Tibial artery (tissue), 4 donors: ENCODE data around the gene SLC39A11.
"Not testable (repeated sequence)": the region's sequence is repeated elsewhere in the genome, so short reads cannot be mapped to it uniquely, and the experiment has no call there.

ENCODE experiments used
- DNase-seq, 2 donors: peaks; one replicate each; pipeline ENCODE4 v3.0.0-alpha.2; 2019
- H3K27ac ChIP-seq, 2 donors: fragments of 200-600 bp; sonication (generic) in 1 of 2; 1 replicate in 1 of 2; 2 replicates in 1 of 2; pipeline ENCODE4 v1.5.1; 2018 to 2019; ENCODE audit warnings: mild to moderate bottlenecking in 1 of 2
- H3K27me3 ChIP-seq, 2 donors: fragments of 200-600 bp; sonication (generic) in 1 of 2; one replicate each; pipeline versions ENCODE4 v1.5.1 to v1.6.0; 2016 to 2019
- H3K36me3 ChIP-seq, 3 donors: fragments of 200-600 bp; sonication (generic) in 2 of 3; one replicate each; pipeline ENCODE4 v1.5.1; 2016 to 2019; ENCODE audit warnings: mild to moderate bottlenecking in 2 of 3
- H3K4me1 ChIP-seq, 4 donors: fragments of 200-600 bp; sonication (generic) in 2 of 4; 1 replicate in 3 of 4; 2 replicates in 1 of 4; pipeline ENCODE4 v1.5.1; 2016 to 2019
- H3K4me3 ChIP-seq, 2 donors: fragments of 200-600 bp; sonication (generic) in 1 of 2; 1 replicate in 1 of 2; 2 replicates in 1 of 2; pipeline ENCODE4 v1.5.1; 2018 to 2019; ENCODE audit warnings: mild to moderate bottlenecking in 2 of 2
- H3K9me3 ChIP-seq, 3 donors: fragments of 200-600 bp; sonication (generic) in 1 of 3; one replicate each; pipeline ENCODE4 v1.5.1; 2016 to 2019
- CTCF ChIP-seq, 2 experiments: fragments of 200-600 bp in 1 of 2; fragments of 450-650 bp in 1 of 2; IDR thresholded peaks; one replicate each; pipeline ENCODE4 v1.5.1; 2017 to 2019; ENCODE audit warnings: antibody characterized with exemption in 2 of 2, mild to moderate bottlenecking in 1 of 2, moderate library complexity in 1 of 2
- intact Hi-C: fragments of 100-400 bp; cut with DNase I; formaldehyde crosslinking; loops from one replicate; pipeline ENCODE4 v1.15.0; 2023; ENCODE audit warnings: low total_unique reads

SLC39A11 gene

GRCh38 chr17:72833128-72833765 is 259.2 kb downstream of the SLC39A11 start:
- no peak overlapping the region for H3K27ac ChIP-seq
- intact Hi-C loops, result no loop called here
- no peak overlapping the region for H3K4me3 ChIP-seq
- TF ChIP-seq CTCF (IDR thresholded peaks at IDR 0.05), result no peak
- no peaks in the 10 kb centered on the region for H3K4me1 ChIP-seq
- peaks cover 0 to 14% (median 10%) of the 10 kb centered on the region in 3 donors for H3K36me3 ChIP-seq
- no peaks in the 10 kb centered on the region for H3K9me3 ChIP-seq
- H3K27me3 ChIP-seq, result no peaks in the 10 kb centered on the region
- DNase-seq, result no peak

- H3K27ac ChIP-seq, result no peak overlapping the region
- peaks cover 0 to 19% (median 10%) of the 10 kb centered on the region in 3 donors for H3K36me3 ChIP-seq
- intact Hi-C loops, result no loop called here
- H3K4me1 ChIP-seq, result no peaks in the 10 kb centered on the region
- H3K9me3 ChIP-seq, result no peaks in the 10 kb centered on the region
- no peak overlapping the region for H3K4me3 ChIP-seq
- DNase-seq, result no peak
- no peaks in the 10 kb centered on the region for H3K27me3 ChIP-seq
- TF ChIP-seq CTCF (IDR thresholded peaks at IDR 0.05), result no peak
Observed at GRCh38 chr17:72832306-72832705, 260.2 kb downstream of the SLC39A11 start.

GRCh38 chr17:72829883-72830282 is 262.6 kb downstream of the SLC39A11 start:
- no peaks in the 10 kb centered on the region for H3K4me1 ChIP-seq
- H3K27me3 ChIP-seq, result no peaks in the 10 kb centered on the region
- H3K36me3 ChIP-seq, result peaks cover 6 to 18% (median 12%) of the 10 kb centered on the region in 3 donors
- TF ChIP-seq CTCF (IDR thresholded peaks at IDR 0.05), result no peak
- H3K4me3 ChIP-seq, result no peak overlapping the region
- peaks cover 0 to 14% (median 5%) of the 10 kb centered on the region in 3 donors for H3K9me3 ChIP-seq
- no peak overlapping the region for H3K27ac ChIP-seq
- DNase-seq, result no peak
- intact Hi-C loops, result no loop called here

GRCh38 chr17:72826602-72827001 is 265.9 kb downstream of the SLC39A11 start:
- no peak for DNase-seq
- Histone ChIP-seq H3K4me3 (no peak overlapping the region), H3K27ac (no peak overlapping the region), H3K27me3 (no peaks in the 10 kb centered on the region), H3K4me1 (no peaks in the 10 kb centered on the region), H3K9me3 (peaks cover 0 to 20% (median 7%) of the 10 kb centered on the region in 3 donors), H3K36me3 (peaks cover 6 to 38% (median 27%) of the 10 kb centered on the region in 3 donors)
- intact Hi-C loops, result no loop called here
- TF ChIP-seq CTCF (IDR thresholded peaks at IDR 0.05), result no peak

GRCh38 chr17:72826059-72826458 is 266.4 kb downstream of the SLC39A11 start:
- Histone ChIP-seq H3K9me3 (peaks cover 0 to 20% (median 7%) of the 10 kb centered on the region in 3 donors), H3K36me3 (peaks cover 6 to 40% (median 27%) of the 10 kb centered on the region in 3 donors)
- H3K27ac ChIP-seq, H3K4me3 ChIP-seq, H3K4me1 ChIP-seq, H3K27me3 ChIP-seq, DNase-seq, intact Hi-C loops: not testable (repeated sequence)

GRCh38 chr17:72825218-72825617 is 267.3 kb downstream of the SLC39A11 start:
- Histone ChIP-seq H3K4me1 (no peaks in the 10 kb centered on the region), H3K27me3 (no peaks in the 10 kb centered on the region), H3K27ac (no peak overlapping the region), H3K36me3 (peaks cover 6 to 40% (median 27%) of the 10 kb centered on the region in 3 donors), H3K4me3 (no peak overlapping the region), H3K9me3 (peaks cover 0 to 20% (median 7%) of the 10 kb centered on the region in 3 donors)
- no peak for TF ChIP-seq CTCF (IDR thresholded peaks at IDR 0.05)
- DNase-seq, result no peak
- intact Hi-C loops, result no loop called here

GRCh38 chr17:72824267-72824666 is 268.2 kb downstream of the SLC39A11 start:
- H3K27me3 ChIP-seq, H3K27ac ChIP-seq, intact Hi-C loops, DNase-seq, H3K4me1 ChIP-seq, H3K4me3 ChIP-seq: not testable (repeated sequence)
- Histone ChIP-seq H3K36me3 (peaks cover 6 to 40% (median 27%) of the 10 kb centered on the region in 3 donors), H3K9me3 (peaks cover 0 to 20% (median 7%) of the 10 kb centered on the region in 3 donors)
